ENCODE data around the gene TRIM58.

The TRIM58 gene

GRCh38 chr1:247833601-247834000 is 23.4 kb upstream of the TRIM58 start:
- no peak overlapping the region for H3K4me3 ChIP-seq (ENCODE audit: low read depth, low read length)
- TF ChIP-seq, protein P1, sequence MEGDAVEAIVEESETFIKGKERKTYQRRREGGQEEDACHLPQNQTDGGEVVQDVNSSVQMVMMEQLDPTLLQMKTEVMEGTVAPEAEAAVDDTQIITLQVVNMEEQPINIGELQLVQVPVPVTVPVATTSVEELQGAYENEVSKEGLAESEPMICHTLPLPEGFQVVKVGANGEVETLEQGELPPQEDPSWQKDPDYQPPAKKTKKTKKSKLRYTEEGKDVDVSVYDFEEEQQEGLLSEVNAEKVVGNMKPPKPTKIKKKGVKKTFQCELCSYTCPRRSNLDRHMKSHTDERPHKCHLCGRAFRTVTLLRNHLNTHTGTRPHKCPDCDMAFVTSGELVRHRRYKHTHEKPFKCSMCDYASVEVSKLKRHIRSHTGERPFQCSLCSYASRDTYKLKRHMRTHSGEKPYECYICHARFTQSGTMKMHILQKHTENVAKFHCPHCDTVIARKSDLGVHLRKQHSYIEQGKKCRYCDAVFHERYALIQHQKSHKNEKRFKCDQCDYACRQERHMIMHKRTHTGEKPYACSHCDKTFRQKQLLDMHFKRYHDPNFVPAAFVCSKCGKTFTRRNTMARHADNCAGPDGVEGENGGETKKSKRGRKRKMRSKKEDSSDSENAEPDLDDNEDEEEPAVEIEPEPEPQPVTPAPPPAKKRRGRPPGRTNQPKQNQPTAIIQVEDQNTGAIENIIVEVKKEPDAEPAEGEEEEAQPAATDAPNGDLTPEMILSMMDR (IDR thresholded peaks at IDR 0.05; ENCODE audit: low read depth, low read length), result no peak
- in situ Hi-C loops (cut with HindIII; ENCODE audit: low sequenced_read_pairs), result no loop called here
- DNase-seq (ENCODE audit: low read depth, low spot score), result no peak

DNA sequence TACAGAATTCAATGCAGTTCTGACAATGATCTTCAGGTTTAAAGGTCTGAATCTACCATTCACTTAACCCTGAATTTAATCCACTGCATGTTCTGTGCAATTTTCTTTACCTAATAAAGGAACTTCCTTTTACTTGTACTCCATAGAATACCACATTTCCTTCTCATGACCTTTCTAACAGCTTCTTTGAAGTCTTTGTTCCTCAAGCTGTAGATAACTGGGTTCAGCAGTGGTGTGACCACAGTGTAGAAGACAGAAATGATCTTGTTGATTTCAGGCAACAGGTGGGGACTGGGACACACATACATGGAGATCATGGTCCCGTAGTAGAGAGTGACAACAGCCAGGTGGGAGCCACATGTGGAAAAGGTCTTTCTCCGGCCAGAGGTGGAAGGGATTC is 16.2 kb upstream of the TRIM58 start:
- in situ Hi-C loops (cut with HindIII; ENCODE audit: low sequenced_read_pairs), result no loop called here
- DNase-seq (ENCODE audit: low read depth, low spot score), result no peak
- TF ChIP-seq, protein P1 (IDR thresholded peaks at IDR 0.05; ENCODE audit: low read depth, low read length), result no peak
- no peak overlapping the region for H3K4me3 ChIP-seq (ENCODE audit: low read depth, low read length)

DNA sequence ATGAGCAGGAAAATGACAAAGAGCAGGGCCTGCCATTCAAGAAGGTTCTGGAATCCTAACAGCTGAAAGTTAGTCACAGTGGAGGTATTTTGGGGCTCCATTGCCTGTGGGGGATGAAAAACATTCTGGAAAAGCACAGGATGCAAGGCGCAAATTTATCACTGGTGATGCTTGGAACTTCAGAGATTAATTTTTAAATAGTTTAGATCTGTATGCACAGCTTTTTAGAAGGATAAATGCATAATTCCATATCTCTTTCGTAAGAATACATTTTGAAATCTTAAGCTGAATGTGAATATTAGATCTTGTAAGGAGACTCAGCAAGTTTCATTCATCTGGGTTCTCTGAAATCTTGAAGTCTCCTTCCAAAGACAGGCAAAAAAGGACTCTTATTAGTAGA is 15.2 kb upstream of the TRIM58 start, which contains the start of gene OR11L1:
Gene OR11L1 (minus strand): TSS at position 101 of the 400 bp plus-strand sequence. CDS start 0 bp downstream, at position 101.
- H3K4me3 ChIP-seq (ENCODE audit: low read depth, low read length), result no peak within 1 kb of the TSS
- no peak for DNase-seq (ENCODE audit: low read depth, low spot score)
- in situ Hi-C loops (cut with HindIII; ENCODE audit: low sequenced_read_pairs), result no loop called here
- TF ChIP-seq, protein P1 (IDR thresholded peaks at IDR 0.05; ENCODE audit: low read depth, low read length), result no peak

DNA sequence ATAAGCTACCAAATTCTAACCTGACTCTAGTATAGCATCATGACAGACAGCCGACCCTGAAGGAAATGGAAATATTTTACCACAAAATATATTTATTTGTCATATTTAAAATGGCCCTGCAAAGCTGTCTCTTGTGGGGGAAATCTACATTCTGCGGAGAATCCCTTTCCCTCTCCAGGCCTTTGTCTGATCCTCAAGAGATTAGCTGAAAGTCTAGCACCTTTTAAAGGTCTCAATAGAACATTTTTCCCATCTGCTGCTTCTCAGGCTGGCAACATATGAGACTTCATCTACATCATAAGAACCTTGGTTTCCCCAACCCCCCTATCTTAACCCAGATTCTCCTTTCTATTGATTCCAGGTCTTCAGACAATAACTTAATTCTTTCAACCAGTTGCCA is 13.6 kb upstream of the TRIM58 start:
- no peak for DNase-seq (ENCODE audit: low read depth, low spot score)
- in situ Hi-C loops (cut with HindIII; ENCODE audit: low sequenced_read_pairs), result no loop called here
- TF ChIP-seq, protein P1 (IDR thresholded peaks at IDR 0.05; ENCODE audit: low read depth, low read length), result no peak
- H3K4me3 ChIP-seq (ENCODE audit: low read depth, low read length), result no peak overlapping the region

DNA sequence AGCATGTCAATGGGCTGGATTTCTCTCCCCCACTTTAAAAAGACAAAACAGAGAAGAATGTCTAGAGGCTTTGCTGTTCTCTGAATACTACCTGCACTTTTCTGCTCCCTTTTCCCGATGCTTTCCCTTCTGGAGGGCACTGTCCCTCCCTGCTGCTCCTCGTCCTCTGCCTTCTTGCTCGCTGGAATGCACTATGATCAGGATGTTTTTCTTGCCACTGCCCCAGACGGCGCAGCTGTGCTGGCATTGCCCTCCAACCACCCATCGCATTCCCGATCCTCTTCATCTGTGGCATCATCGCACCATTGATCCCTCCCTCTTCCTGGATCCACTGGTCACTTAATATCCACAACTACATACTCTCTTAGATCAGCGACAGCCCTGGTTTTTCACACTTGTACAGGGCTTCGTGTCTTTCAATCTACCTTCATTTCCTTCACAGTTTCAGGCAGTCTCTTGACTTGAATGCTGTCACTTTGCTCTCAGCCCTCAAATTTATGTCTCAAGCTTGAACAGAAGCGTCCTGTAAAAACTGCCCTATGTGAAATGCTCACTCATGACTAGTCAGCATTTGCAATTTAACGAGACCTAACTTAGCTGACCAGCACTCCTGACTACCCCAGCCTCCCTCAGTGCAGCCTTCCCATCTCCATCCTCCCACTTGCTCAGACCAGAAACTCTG is 11.8 kb upstream of the TRIM58 start:
- no peak for DNase-seq (ENCODE audit: low read depth, low spot score)
- TF ChIP-seq, protein P1 (IDR thresholded peaks at IDR 0.05; ENCODE audit: low read depth, low read length), result no peak
- no peak overlapping the region for H3K4me3 ChIP-seq (ENCODE audit: low read depth, low read length)
- in situ Hi-C loops (cut with HindIII; ENCODE audit: low sequenced_read_pairs), result no loop called here

DNA sequence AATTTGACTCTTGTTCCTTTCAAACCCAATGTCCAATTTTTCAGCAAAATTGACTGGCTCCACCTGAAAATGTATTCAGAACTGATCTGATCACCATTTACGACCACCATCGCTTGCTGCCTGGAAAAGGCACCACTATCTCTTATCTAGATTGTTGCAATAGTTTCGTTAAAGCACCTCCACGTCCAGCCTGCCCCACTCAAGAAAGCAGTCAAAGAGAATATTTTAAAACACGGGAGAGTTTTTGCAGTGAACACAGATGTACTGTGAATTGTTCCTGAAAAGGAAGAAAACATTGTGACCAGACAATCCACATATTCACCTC is 11.3 kb upstream of the TRIM58 start:
- H3K4me3 ChIP-seq (ENCODE audit: low read depth, low read length), result no peak overlapping the region
- TF ChIP-seq, protein P1 (IDR thresholded peaks at IDR 0.05; ENCODE audit: low read depth, low read length), result no peak
- in situ Hi-C loops (cut with HindIII; ENCODE audit: low sequenced_read_pairs), result no loop called here
- DNase-seq (ENCODE audit: low read depth, low spot score), result no peak

Measured in astrocyte of the spinal cord (primary cell).